Natural killer cell treated with Interleukin-12 subunit alpha and Interleukin-12 subunit beta and Interleukin-15 and Interleukin-18, amount 100 ng/mL, for 72 hours (primary cell): ENCODE data around the gene PLSCR3. TPM values are rescaled to one million over a fixed set of nuclear protein-coding genes. Genes with fewer than 3 reads are reported as not detected.
"Not testable (repeated sequence)": the region's sequence is repeated elsewhere in the genome, so short reads cannot be mapped to it uniquely, and the experiment has no call there.

Experiments
- ATAC-seq, 2 donors: fragments of 150-1000 bp; cut with Tn5 transposase in 1 of 2; sonication (Bioruptor Pico), chemical (Tn5 transposase) in 1 of 2; 2 replicates each; pipeline ENCODE4 v1.10.0; 2021
- DNase-seq: peaks from one replicate; pipeline ENCODE4 v3.0.0; 2022; ENCODE audit warnings: low spot score
- H3K27ac Mint-ChIP-seq, 2 donors: 1 replicate in 1 of 2; 2 replicates in 1 of 2; pipeline ENCODE4 v1.8.0; 2022; ENCODE audit warnings: mixed read lengths in 2 of 2, mild to moderate bottlenecking in 1 of 2, moderate library complexity in 1 of 2
- H3K27me3 Mint-ChIP-seq, 2 donors: 1 replicate in 1 of 2; 2 replicates in 1 of 2; pipeline ENCODE4 v1.8.0; 2022; ENCODE audit warnings: mixed read lengths in 2 of 2
- H3K36me3 Mint-ChIP-seq: one replicate; pipeline ENCODE4 v1.8.0; 2022; ENCODE audit warnings: mixed read lengths
- H3K4me1 Mint-ChIP-seq, 2 donors: 1 replicate in 1 of 2; 2 replicates in 1 of 2; pipeline ENCODE4 v1.8.0; 2022; ENCODE audit warnings: low read depth in 2 of 2, mixed read lengths in 2 of 2, mild to moderate bottlenecking in 1 of 2
- H3K4me3 Mint-ChIP-seq: one replicate; pipeline ENCODE4 v1.8.0; 2022; ENCODE audit warnings: mixed read lengths
- H3K9me3 Mint-ChIP-seq: 2 replicates; pipeline ENCODE4 v1.8.0; 2022; ENCODE audit warnings: mixed read lengths
- total RNA-seq, 2 donors: library from RNA; stranded (reverse); gene quantifications; one replicate each; pipeline ENCODE4 v1.2.3, GENCODE V29; 2022

PLSCR3 gene
- total RNA-seq, 2 donors from 2014 or later: 32.2 to 48.4 TPM

- ATAC-seq: no peak
- DNase-seq: no peak
- H3K36me3 Mint-ChIP-seq: no peaks in the 10 kb centered on the region
- H3K4me1 Mint-ChIP-seq: peaks cover 9 to 12% of the 10 kb centered on the region in 2 donors
- no peaks in the 10 kb centered on the region for H3K9me3 Mint-ChIP-seq
- H3K4me3 Mint-ChIP-seq: no peak overlapping the region
- H3K27me3 Mint-ChIP-seq: no peaks in the 10 kb centered on the region
- no peak overlapping the region for H3K27ac Mint-ChIP-seq
These were observed 4.1 kb downstream of the PLSCR3 start for GRCh38 chr17:7389924-7390910.

GRCh38 chr17:7388856-7389255, 5.5 kb downstream of the PLSCR3 start:
- no peak for ATAC-seq
- no peaks in the 10 kb centered on the region for H3K9me3 Mint-ChIP-seq
- H3K4me1 Mint-ChIP-seq: peaks cover 4 to 8% of the 10 kb centered on the region in 2 donors
- no peaks in the 10 kb centered on the region for H3K36me3 Mint-ChIP-seq
- no peaks in the 10 kb centered on the region for H3K27me3 Mint-ChIP-seq
- no peak for DNase-seq
- no peak overlapping the region for H3K27ac Mint-ChIP-seq
- H3K4me3 Mint-ChIP-seq: no peak overlapping the region

GRCh38 chr17:7384489-7385081, 9.7 kb downstream of the PLSCR3 start:
- Mint-ChIP-seq H3K27ac (no peak overlapping the region), H3K9me3 (no peaks in the 10 kb centered on the region), H3K4me3 (peak overlapping the region; percentile 22)

GRCh38 chr17:7383742-7384488, 10.4 kb downstream of the PLSCR3 start:
- Mint-ChIP-seq H3K4me3 (peak overlapping the region; percentile 22), H3K9me3 (peaks cover 3% of the 10 kb centered on the region), H3K27me3 (peaks cover 28% of the 10 kb centered on the region in 2 donors), H3K4me1 (peaks cover 0 to 5% of the 10 kb centered on the region in 2 donors), H3K36me3 (peaks cover 6% of the 10 kb centered on the region), H3K27ac (no peak overlapping the region)
- ATAC-seq (peak; percentile 94 to 95), DNase-seq (no peak)

More at GRCh38 chr17:7384489-7385081, 9.7 kb downstream of the PLSCR3 start:
- ATAC-seq: no peak
- DNase-seq: no peak
- peaks cover 21% of the 10 kb centered on the region in 2 donors for H3K27me3 Mint-ChIP-seq
- peaks cover 0 to 5% of the 10 kb centered on the region in 2 donors for H3K4me1 Mint-ChIP-seq
- no peaks in the 10 kb centered on the region for H3K36me3 Mint-ChIP-seq

- H3K27me3 Mint-ChIP-seq: peaks cover 28 to 30% of the 10 kb centered on the region in 2 donors
- H3K9me3 Mint-ChIP-seq: peaks cover 3% of the 10 kb centered on the region
- ATAC-seq (no peak), DNase-seq (no peak)
- no peak overlapping the region for H3K4me3 Mint-ChIP-seq
- peaks cover 6% of the 10 kb centered on the region for H3K36me3 Mint-ChIP-seq
- H3K27ac Mint-ChIP-seq: no peak overlapping the region
- H3K4me1 Mint-ChIP-seq: peaks cover 0 to 5% of the 10 kb centered on the region in 2 donors
These were observed 11.0 kb downstream of the PLSCR3 start for GRCh38 chr17:7383371-7383741.

- H3K36me3 Mint-ChIP-seq: peaks cover 6% of the 10 kb centered on the region
- H3K4me3 Mint-ChIP-seq: no peak overlapping the region
- H3K4me1 Mint-ChIP-seq: peaks cover 0 to 5% of the 10 kb centered on the region in 2 donors
- no peak overlapping the region for H3K27ac Mint-ChIP-seq
- H3K27me3 Mint-ChIP-seq: peaks cover 28 to 30% of the 10 kb centered on the region in 2 donors
- ATAC-seq: no peak
- no peak for DNase-seq
- peaks cover 3% of the 10 kb centered on the region for H3K9me3 Mint-ChIP-seq
These were observed 11.4 kb downstream of the PLSCR3 start for GRCh38 chr17:7382901-7383300.

- Mint-ChIP-seq H3K36me3 (peaks cover 6% of the 10 kb centered on the region), H3K9me3 (peaks cover 3% of the 10 kb centered on the region), H3K4me1 (peaks cover 0 to 5% of the 10 kb centered on the region in 2 donors), H3K27ac (no peak within 1 kb of the TSS), H3K4me3 (no peak within 1 kb of the TSS), H3K27me3 (peaks cover 32 to 39% of the 10 kb centered on the region in 2 donors)
- ATAC-seq: no peak
- DNase-seq: no peak
These were observed 13.3 kb downstream of the PLSCR3 start, which contains the start of gene TNK1 for GRCh38 chr17:7380855-7381683. Gene TNK1 (plus strand): TSS chr17:7381089. CDS start chr17:7382927, 1,838 bp downstream.

- ATAC-seq (no peak), DNase-seq (no peak)
- no peak overlapping the region for H3K4me3 Mint-ChIP-seq
- peaks cover 6% of the 10 kb centered on the region for H3K36me3 Mint-ChIP-seq
- H3K27me3 Mint-ChIP-seq: peaks cover 32 to 39% of the 10 kb centered on the region in 2 donors
- H3K4me1 Mint-ChIP-seq: peaks cover 0 to 5% of the 10 kb centered on the region in 2 donors
- no peak overlapping the region for H3K27ac Mint-ChIP-seq
- peaks cover 3% of the 10 kb centered on the region for H3K9me3 Mint-ChIP-seq
These were observed 14.0 kb downstream of the PLSCR3 start for GRCh38 chr17:7380321-7380720.

- peaks cover 3% of the 10 kb centered on the region for H3K9me3 Mint-ChIP-seq
- no peak for DNase-seq
- H3K27me3 Mint-ChIP-seq: peaks cover 32 to 39% of the 10 kb centered on the region in 2 donors
- H3K4me1 Mint-ChIP-seq: peaks cover 0 to 5% of the 10 kb centered on the region in 2 donors
- H3K27ac Mint-ChIP-seq: no peak overlapping the region
- H3K36me3 Mint-ChIP-seq: peaks cover 6% of the 10 kb centered on the region
- no peak overlapping the region for H3K4me3 Mint-ChIP-seq
- no peak for ATAC-seq
These were observed 15.2 kb downstream of the PLSCR3 start for GRCh38 chr17:7379134-7379533.

GRCh38 chr17:7374353-7374752, 20.0 kb downstream of the PLSCR3 start:
- H3K9me3 Mint-ChIP-seq: peaks cover 3% of the 10 kb centered on the region
- peaks cover 5% of the 10 kb centered on the region for H3K36me3 Mint-ChIP-seq
- H3K4me3 Mint-ChIP-seq: no peak overlapping the region
- DNase-seq (no peak), ATAC-seq (no peak)
- peaks cover 9 to 15% of the 10 kb centered on the region in 2 donors for H3K27me3 Mint-ChIP-seq
- H3K27ac Mint-ChIP-seq: no peak overlapping the region
- H3K4me1 Mint-ChIP-seq: no peaks in the 10 kb centered on the region

GRCh38 chr17:7370853-7371252, 23.5 kb downstream of the PLSCR3 start:
- H3K4me3 Mint-ChIP-seq: no peak overlapping the region
- no peak for ATAC-seq
- H3K36me3 Mint-ChIP-seq: no peaks in the 10 kb centered on the region
- no peaks in the 10 kb centered on the region for H3K27me3 Mint-ChIP-seq
- no peaks in the 10 kb centered on the region for H3K9me3 Mint-ChIP-seq
- no peaks in the 10 kb centered on the region for H3K4me1 Mint-ChIP-seq
- H3K27ac Mint-ChIP-seq: no peak overlapping the region
- no peak for DNase-seq

GRCh38 chr17:7369825-7370224, 24.5 kb downstream of the PLSCR3 start:
- Mint-ChIP-seq H3K36me3 (no peaks in the 10 kb centered on the region), H3K9me3 (no peaks in the 10 kb centered on the region), H3K4me1 (no peaks in the 10 kb centered on the region), H3K4me3 (no peak overlapping the region), H3K27me3 (no peaks in the 10 kb centered on the region), H3K27ac (no peak overlapping the region)
- ATAC-seq (no peak), DNase-seq (no peak)

GRCh38 chr17:7368599-7368994, 25.7 kb downstream of the PLSCR3 start:
- not testable (repeated sequence) for H3K27ac Mint-ChIP-seq, H3K36me3 Mint-ChIP-seq, H3K4me3 Mint-ChIP-seq, H3K9me3 Mint-ChIP-seq, ATAC-seq, DNase-seq, H3K4me1 Mint-ChIP-seq, H3K27me3 Mint-ChIP-seq
